Activated naive CD8-positive, alpha-beta T cell treated with anti-CD3 and anti-CD28 coated beads, Interleukin-2, amount 50 U/mL, for 16 hours (primary cell): Measurements from ENCODE around the gene ACAP2.
"Not testable (repeated sequence)": the region's sequence is repeated elsewhere in the genome, so short reads cannot be mapped to it uniquely, and the experiment has no call there.

ENCODE experiments used
- DNase-seq: peaks from one replicate; pipeline ENCODE4 v3.0.0-alpha.2; 2020; ENCODE audit warnings: low read depth, low spot score

Gene ACAP2

GRCh38 chr3:195442573-195443390 is at the start of gene ACAP2:
Gene ACAP2, minus strand, starts transcription at chr3:195443020. Its CDS starts 173 bp downstream, at chr3:195442847.
- peak; percentile 95 for DNase-seq

GRCh38 chr3:195475614-195476013 is 32.8 kb upstream of the ACAP2 start:
- no peak for DNase-seq

GRCh38 chr3:195475116-195475515 is 32.3 kb upstream of the ACAP2 start:
- DNase-seq = not testable (repeated sequence)

- no peak for DNase-seq
These were observed 26.0 kb upstream of the ACAP2 start for GRCh38 chr3:195468841-195469240.

- no peak for DNase-seq
These were observed 25.6 kb upstream of the ACAP2 start for GRCh38 chr3:195468391-195468776.

GRCh38 chr3:195467641-195468390 is 25.0 kb upstream of the ACAP2 start:
- no peak for DNase-seq

GRCh38 chr3:195466251-195466650 is 23.4 kb upstream of the ACAP2 start:
- no peak for DNase-seq

- not testable (repeated sequence) for DNase-seq
These were observed 20.1 kb upstream of the ACAP2 start for GRCh38 chr3:195462922-195463321.

GRCh38 chr3:195462308-195462610 is 19.4 kb upstream of the ACAP2 start:
- DNase-seq = no peak

GRCh38 chr3:195461594-195462307 is 18.9 kb upstream of the ACAP2 start:
- DNase-seq = no peak

GRCh38 chr3:195460091-195460713 is 17.4 kb upstream of the ACAP2 start:
- no peak for DNase-seq

GRCh38 chr3:195458316-195458717 is 15.5 kb upstream of the ACAP2 start:
- DNase-seq = no peak

- DNase-seq = no peak
These were observed 13.0 kb upstream of the ACAP2 start for GRCh38 chr3:195455789-195456188.

- no peak for DNase-seq
These were observed 10.4 kb upstream of the ACAP2 start for GRCh38 chr3:195453236-195453635.

GRCh38 chr3:195451373-195452015 is 8.7 kb upstream of the ACAP2 start:
- DNase-seq = no peak

GRCh38 chr3:195450731-195451229 is 8.0 kb upstream of the ACAP2 start:
- DNase-seq = no peak

- no peak for DNase-seq
These were observed 5.5 kb upstream of the ACAP2 start for GRCh38 chr3:195448205-195448875.

GRCh38 chr3:195447201-195447600 is 4.4 kb upstream of the ACAP2 start:
- no peak for DNase-seq

GRCh38 chr3:195446359-195446758 is 3.5 kb upstream of the ACAP2 start:
- no peak for DNase-seq

- no peak for DNase-seq
These were observed 3.1 kb upstream of the ACAP2 start for GRCh38 chr3:195445885-195446284.
